ENCODE results near the gene IVNS1ABP.

IVNS1ABP gene

GRCh38 chr1:185267701-185268100, 49.3 kb downstream of the IVNS1ABP start:
- no peak overlapping the region for H3K27ac ChIP-seq (replicated peaks)
- DNase-seq (ENCODE audit: low read depth in 1 of 2, low spot score in 1 of 2) = no peak
- TF ChIP-seq POLR2AphosphoS5 (IDR thresholded peaks at IDR 0.05; ENCODE audit: low read depth) (no peak), REST (IDR thresholded peaks at IDR 0.05; ENCODE audit: insufficient replicate concordance, low read depth) (no peak)

GRCh38 chr1:185267301-185267700, 49.7 kb downstream of the IVNS1ABP start:
- H3K27me3 ChIP-seq (ENCODE audit: insufficient read depth, poor library complexity, severe bottlenecking) = no peaks in the 10 kb centered on the region
- DNase-seq (ENCODE audit: low read depth in 1 of 2, low spot score in 1 of 2) = no peak
- TF ChIP-seq CTCF (IDR thresholded peaks at IDR 0.05; ENCODE audit: insufficient read depth, low read length) (no peak), GABPA (IDR thresholded peaks at IDR 0.05; ENCODE audit: low read depth) (no peak), REST (IDR thresholded peaks at IDR 0.05; ENCODE audit: insufficient replicate concordance, low read depth) (no peak), POLR2AphosphoS5 (IDR thresholded peaks at IDR 0.05; ENCODE audit: low read depth) (no peak), SPI1 (IDR thresholded peaks at IDR 0.05; ENCODE audit: borderline replicate concordance, low read depth) (no peak)
- H3K27ac ChIP-seq (replicated peaks) = no peak overlapping the region
- H3K4me3 ChIP-seq (replicated peaks; ENCODE audit: insufficient read depth, low read length) = no peak overlapping the region

More at GRCh38 chr1:185267701-185268100, 49.3 kb downstream of the IVNS1ABP start:
- H3K4me3 ChIP-seq (replicated peaks; ENCODE audit: insufficient read depth, low read length) = no peak overlapping the region
- no peaks in the 10 kb centered on the region for H3K27me3 ChIP-seq (ENCODE audit: insufficient read depth, poor library complexity, severe bottlenecking)

- no peak for DNase-seq (ENCODE audit: low read depth in 1 of 2, low spot score in 1 of 2)
- TF ChIP-seq REST (IDR thresholded peaks at IDR 0.05; ENCODE audit: insufficient replicate concordance, low read depth) (no peak), CTCF (IDR thresholded peaks at IDR 0.05; ENCODE audit: insufficient read depth, low read length) (no peak), SPI1 (IDR thresholded peaks at IDR 0.05; ENCODE audit: borderline replicate concordance, low read depth) (no peak), GABPA (IDR thresholded peaks at IDR 0.05; ENCODE audit: low read depth) (no peak), POLR2AphosphoS5 (IDR thresholded peaks at IDR 0.05; ENCODE audit: low read depth) (no peak)
Measured at GRCh38 chr1:185265314-185265713, 51.7 kb downstream of the IVNS1ABP start.

GRCh38 chr1:185263780-185264179, 53.3 kb downstream of the IVNS1ABP start:
- TF ChIP-seq SPI1 (IDR thresholded peaks at IDR 0.05; ENCODE audit: borderline replicate concordance, low read depth) (no peak), REST (IDR thresholded peaks at IDR 0.05; ENCODE audit: insufficient replicate concordance, low read depth) (no peak), POLR2AphosphoS5 (IDR thresholded peaks at IDR 0.05; ENCODE audit: low read depth) (no peak), CTCF (IDR thresholded peaks at IDR 0.05; ENCODE audit: insufficient read depth, low read length) (no peak), GABPA (IDR thresholded peaks at IDR 0.05; ENCODE audit: low read depth) (no peak)
- Histone ChIP-seq H3K4me3 (replicated peaks; ENCODE audit: insufficient read depth, low read length) (no peak overlapping the region), H3K27me3 (ENCODE audit: insufficient read depth, poor library complexity, severe bottlenecking) (no peaks in the 10 kb centered on the region), H3K27ac (replicated peaks) (no peak overlapping the region)
- no peak for DNase-seq (ENCODE audit: low read depth in 1 of 2, low spot score in 1 of 2)

More at GRCh38 chr1:185265314-185265713, 51.7 kb downstream of the IVNS1ABP start:
- no peak overlapping the region for H3K4me3 ChIP-seq (replicated peaks; ENCODE audit: insufficient read depth, low read length)
- H3K27me3 ChIP-seq (ENCODE audit: insufficient read depth, poor library complexity, severe bottlenecking) = no peaks in the 10 kb centered on the region
- H3K27ac ChIP-seq (replicated peaks) = no peak overlapping the region
